Panc1 (cell line): ENCODE measurements around the gene MPP2. TPM values are rescaled to one million over a fixed set of nuclear protein-coding genes. Genes with fewer than 3 reads are reported as not detected.

Source experiments
- ATAC-seq: fragments of 200-7000 bp; cut with Tn5 transposase; 2 replicates; pipeline ENCODE4 v1.9.1; 2020; ENCODE audit warnings: mild to moderate bottlenecking, moderate library complexity
- BruUV-seq: library from RNA; stranded (reverse); fragments of 400-500 nt; replicated peaks from 2 replicates; lab custom pipeline; 2021; lab: Mats Ljungman, UMichigan
- CTCF ChIA-PET: fragments of 300-600 bp; sonication (Branson Sonifier 250); formaldehyde crosslinking; loops from one replicate; lab custom pipeline; 2022; ENCODE audit warnings: antibody characterized with exemption; lab: Charles Lee
- POLR2A ChIA-PET: fragments of 300-600 bp; sonication (Branson Sonifier 250); formaldehyde crosslinking; loops from one replicate; lab custom pipeline; 2022; ENCODE audit warnings: antibody characterized with exemption; lab: Charles Lee
- DNase-seq: peaks from one replicate; pipeline ENCODE4 v3.0.0-alpha.2; 2010; ENCODE audit warnings: low read depth, low spot score
- H3K27ac ChIP-seq: 2 replicates; pipeline ENCODE4 v1.5.1; 2011; ENCODE audit warnings: mild to moderate bottlenecking, low read length, inconsistent platforms
- H3K27me3 ChIP-seq: fragments of 200-500 bp; sonication (Bioruptor generic); 2 replicates; pipeline ENCODE4 v1.6.0; 2014; ENCODE audit warnings: low read length, inconsistent platforms; ENCODE audit not compliant: control insufficient read depth, insufficient read depth
- H3K36me3 ChIP-seq: fragments of 200-500 bp; sonication (Bioruptor generic); 2 replicates; pipeline ENCODE4 v1.5.1; 2014; ENCODE audit warnings: inconsistent platforms, mild to moderate bottlenecking, low read length, moderate library complexity; ENCODE audit not compliant: control insufficient read depth, insufficient read depth
- H3K4me1 ChIP-seq: 2 replicates; pipeline ENCODE4 v1.5.1; 2011; ENCODE audit warnings: inconsistent platforms, mild to moderate bottlenecking, low read length, moderate library complexity; ENCODE audit not compliant: control insufficient read depth, insufficient read depth
- H3K4me3 ChIP-seq, 2 experiments: 2 replicates each; pipeline ENCODE4 v1.5.1; 2011 to 2012; ENCODE audit warnings: low read depth in 2 of 2, low read length in 2 of 2, mild to moderate bottlenecking in 2 of 2, inconsistent platforms in 1 of 2, moderate library complexity in 1 of 2
- H3K9me3 ChIP-seq: fragments of 200-500 bp; sonication (Bioruptor generic); 2 replicates; pipeline ENCODE4 v1.5.1; 2014; ENCODE audit warnings: low read depth, mild to moderate bottlenecking, inconsistent platforms, low read length, moderate library complexity; ENCODE audit not compliant: control insufficient read depth, insufficient read depth
- CTCF ChIP-seq: fragments of 450-650 bp; IDR thresholded peaks from 2 replicates; pipeline ENCODE4 v1.5.1; 2017; ENCODE audit warnings: mild to moderate bottlenecking
- POLR2AphosphoS5 ChIP-seq: IDR thresholded peaks from 2 replicates; pipeline ENCODE4 v1.6.1; 2012; ENCODE audit warnings: mild to moderate bottlenecking, low read depth, low read length, moderate library complexity
- SIN3A ChIP-seq: IDR thresholded peaks from 2 replicates; pipeline ENCODE4 v1.6.1; 2012; ENCODE audit warnings: low read depth, mild to moderate bottlenecking, low read length, moderate library complexity, borderline replicate concordance; ENCODE audit not compliant: insufficient read depth
- TCF7L2 ChIP-seq: IDR thresholded peaks from 2 replicates; pipeline ENCODE4 v1.6.1; 2011; ENCODE audit warnings: mild to moderate bottlenecking, low read depth, low read length, inconsistent platforms
- in situ Hi-C: cut with HindIII; loops from 2 replicates; pipeline ENCODE4 v1.10.0; 2016; ENCODE audit warnings: low sequenced_read_pairs, low pct_unique_long_range_greater_than_20kb
- intact Hi-C: fragments of 100-400 bp; cut with micrococcal nuclease; formaldehyde crosslinking; loops from one replicate; pipeline ENCODE4 v1.10.0; 2022; ENCODE audit not compliant: unreplicated experiment
- total RNA-seq: library from RNA; stranded (reverse); gene quantifications from one replicate; pipeline ENCODE4 v1.2.1, GENCODE V29; 2021; ENCODE audit not compliant: unreplicated experiment
- TF ChIP-seq, protein P1 (sequence below), 2 experiments: IDR thresholded peaks; 2 replicates each; pipeline ENCODE4 v1.6.1; 2011 to 2012; ENCODE audit warnings: low read depth in 2 of 2, control low read depth in 1 of 2, low read length in 1 of 2, mild to moderate bottlenecking in 1 of 2, moderate library complexity in 1 of 2; ENCODE audit not compliant: insufficient read depth in 1 of 2

Gene MPP2
- total RNA-seq, 1 experiment from 2014 or later: 3.5 TPM

- Histone ChIP-seq H3K27ac (no peak overlapping the region), H3K36me3 (no peaks in the 10 kb centered on the region), H3K9me3 (no peaks in the 10 kb centered on the region), H3K4me1 (no peaks in the 10 kb centered on the region), H3K27me3 (no peaks in the 10 kb centered on the region), H3K4me3 (no peak overlapping the region)
- POLR2A ChIA-PET: no interaction called here
- BruUV-seq: no TSS peak
- intact Hi-C loops: loop anchor here (2.0 kb wide), 1 partner anchor 115 kb away; no protein-coding TSS in a partner anchor
- DNase-seq: no peak
- no peak for TF ChIP-seq TCF7L2
- no peak for TF ChIP-seq SIN3A
- no peak for TF ChIP-seq CTCF
- TF ChIP-seq, protein P1, sequence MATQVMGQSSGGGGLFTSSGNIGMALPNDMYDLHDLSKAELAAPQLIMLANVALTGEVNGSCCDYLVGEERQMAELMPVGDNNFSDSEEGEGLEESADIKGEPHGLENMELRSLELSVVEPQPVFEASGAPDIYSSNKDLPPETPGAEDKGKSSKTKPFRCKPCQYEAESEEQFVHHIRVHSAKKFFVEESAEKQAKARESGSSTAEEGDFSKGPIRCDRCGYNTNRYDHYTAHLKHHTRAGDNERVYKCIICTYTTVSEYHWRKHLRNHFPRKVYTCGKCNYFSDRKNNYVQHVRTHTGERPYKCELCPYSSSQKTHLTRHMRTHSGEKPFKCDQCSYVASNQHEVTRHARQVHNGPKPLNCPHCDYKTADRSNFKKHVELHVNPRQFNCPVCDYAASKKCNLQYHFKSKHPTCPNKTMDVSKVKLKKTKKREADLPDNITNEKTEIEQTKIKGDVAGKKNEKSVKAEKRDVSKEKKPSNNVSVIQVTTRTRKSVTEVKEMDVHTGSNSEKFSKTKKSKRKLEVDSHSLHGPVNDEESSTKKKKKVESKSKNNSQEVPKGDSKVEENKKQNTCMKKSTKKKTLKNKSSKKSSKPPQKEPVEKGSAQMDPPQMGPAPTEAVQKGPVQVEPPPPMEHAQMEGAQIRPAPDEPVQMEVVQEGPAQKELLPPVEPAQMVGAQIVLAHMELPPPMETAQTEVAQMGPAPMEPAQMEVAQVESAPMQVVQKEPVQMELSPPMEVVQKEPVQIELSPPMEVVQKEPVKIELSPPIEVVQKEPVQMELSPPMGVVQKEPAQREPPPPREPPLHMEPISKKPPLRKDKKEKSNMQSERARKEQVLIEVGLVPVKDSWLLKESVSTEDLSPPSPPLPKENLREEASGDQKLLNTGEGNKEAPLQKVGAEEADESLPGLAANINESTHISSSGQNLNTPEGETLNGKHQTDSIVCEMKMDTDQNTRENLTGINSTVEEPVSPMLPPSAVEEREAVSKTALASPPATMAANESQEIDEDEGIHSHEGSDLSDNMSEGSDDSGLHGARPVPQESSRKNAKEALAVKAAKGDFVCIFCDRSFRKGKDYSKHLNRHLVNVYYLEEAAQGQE (IDR thresholded peaks at IDR 0.05; ENCODE audit: insufficient read depth in 1 of 2, low read depth in 2 of 2, low read length in 1 of 2): no peak
- TF ChIP-seq POLR2AphosphoS5: no peak
- CTCF ChIA-PET: no interaction called here
- in situ Hi-C loops: no loop called here
- ATAC-seq: no peak
Measured at GRCh38 chr17:43879723-43880419, 27.5 kb downstream of the MPP2 start.

DNA sequence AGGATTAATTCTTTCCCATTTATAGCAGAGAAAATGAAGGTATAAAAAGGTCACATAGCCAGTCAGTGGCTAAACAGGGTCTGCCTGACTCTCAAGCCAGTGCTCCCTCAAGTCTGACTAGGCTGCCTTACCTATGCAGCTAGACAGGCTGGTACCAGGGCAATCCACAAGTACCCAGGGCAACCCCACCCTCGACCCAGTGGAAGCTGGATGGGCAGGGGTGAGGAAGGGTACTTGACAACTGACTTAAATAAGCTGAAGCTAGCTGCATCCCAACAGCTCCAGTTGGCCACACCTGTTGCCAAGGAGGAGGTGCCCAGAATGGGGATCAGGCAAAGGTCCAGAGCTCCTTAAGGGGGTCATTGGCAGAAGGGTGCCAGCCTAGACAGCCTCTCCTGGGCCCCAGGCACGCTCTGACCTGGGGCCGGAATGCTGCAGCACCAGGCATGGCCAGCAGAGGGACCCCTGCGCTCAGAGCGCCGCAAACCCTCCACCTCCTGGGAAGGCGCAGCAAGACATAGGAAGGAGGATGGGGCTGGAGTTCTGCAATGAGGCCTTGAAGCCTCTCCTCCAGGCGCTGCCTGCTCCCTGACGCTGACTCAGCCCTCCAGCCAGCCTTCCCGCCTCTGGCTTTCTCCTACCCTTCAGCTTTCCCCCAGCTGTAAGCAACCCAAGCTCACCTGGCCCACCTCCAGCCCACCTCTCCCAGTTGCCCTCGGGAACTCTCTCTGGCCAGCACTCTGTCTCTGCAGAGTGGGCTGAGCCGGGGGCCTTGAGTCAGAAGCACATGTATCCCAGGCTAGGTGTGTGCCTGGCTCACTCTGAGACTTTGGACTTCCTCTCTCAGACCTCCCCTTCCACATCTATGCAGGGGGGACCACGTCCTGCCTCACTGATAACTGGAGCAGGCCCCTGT lies 28.8 kb downstream of the MPP2 start:
- in situ Hi-C loops: no loop called here

More for the DNA sequence above, 28.8 kb downstream of the MPP2 start:
- Histone ChIP-seq H3K27ac (no peak overlapping the region), H3K4me1 (no peaks in the 10 kb centered on the region), H3K27me3 (no peaks in the 10 kb centered on the region), H3K36me3 (no peaks in the 10 kb centered on the region), H3K9me3 (no peaks in the 10 kb centered on the region), H3K4me3 (no peak overlapping the region)
- ChIA-PET CTCF (interaction anchor here (0.6 to 1.1 kb wide), 3 partner anchors 46 to 174 kb away, joined by 3 to 8 read pairs (median 3); no protein-coding TSS in a partner anchor), POLR2A (no interaction called here)
- intact Hi-C loops: loop anchor here (2.0 kb wide), 1 partner anchor 116 kb away; no protein-coding TSS in a partner anchor
- DNase-seq (peak; percentile 43), ATAC-seq (peak; percentile 96)
- BruUV-seq: no TSS peak
- no peak for TF ChIP-seq TCF7L2
- TF ChIP-seq SIN3A: no peak
- TF ChIP-seq CTCF: peak; percentile 95
- no peak for TF ChIP-seq POLR2AphosphoS5
- TF ChIP-seq, protein P1 (IDR thresholded peaks at IDR 0.05; ENCODE audit: insufficient read depth in 1 of 2, low read depth in 2 of 2, low read length in 1 of 2): no peak
